Measurements from ENCODE around the gene RBM33. TPM values are rescaled to one million over a fixed set of nuclear protein-coding genes. Genes with fewer than 3 reads are reported as not detected.

The RBM33 gene
- total and polyA plus RNA-seq, 9 of the 15 experiments (the other 6 are each of a cell fraction or from before 2014, with no cell fraction given), result 4.4 to 80.7 (median 27.3) TPM

- TF ChIP-seq POLR2A (conservative IDR thresholded peaks at IDR 0.05), result peak; percentile 21; the same call in 1 of the 2 replicates
- TF ChIP-seq ZNF146 (CRISPR knock-in tag; IDR thresholded peaks at IDR 0.05; ENCODE audit: unreplicated experiment), result peak; percentile 62
- no peak for TF ChIP-seq HOMEZ (CRISPR knock-in tag; IDR thresholded peaks at IDR 0.05)
- Histone ChIP-seq H3K27ac (ENCODE audit: extremely low read depth, low read depth, low read length) (no peak overlapping the region), H3K9me1 (ENCODE audit: control insufficient read depth, insufficient read depth, low read length) (no peaks in the 10 kb centered on the region), H3K4me1 (replicated peaks in 1 of 2; ENCODE audit: control insufficient read depth in 2 of 2, insufficient read depth in 2 of 2, low read length in 2 of 2) (peaks cover 0 to 12% of the 10 kb centered on the region in 2 experiments; a peak in 1 of 5 replicates), H2AFZ (ENCODE audit: low read depth, low read length) (no peak overlapping the region), H3K27me3 (ENCODE audit: control insufficient read depth in 2 of 2, insufficient read depth in 2 of 2, low read length in 2 of 2) (no peaks in the 10 kb centered on the region), H3K36me3 (ENCODE audit: control insufficient read depth, insufficient read depth, low read length) (peaks cover 23% of the 10 kb centered on the region; the same call in 1 of the 3 replicates), H4K20me1 (replicated peaks; ENCODE audit: control insufficient read depth, insufficient read depth, low read length) (no peaks in the 10 kb centered on the region), H3K4me2 (ENCODE audit: insufficient read depth, low read length) (no peak overlapping the region), H3K4me3 (no peak overlapping the region), H3K79me2 (ENCODE audit: control insufficient read depth, insufficient read depth, low read length) (no peaks in the 10 kb centered on the region), H3K9me3 (replicated peaks; ENCODE audit: control insufficient read depth, insufficient read depth, low read depth, low read length) (no peaks in the 10 kb centered on the region), H3K9ac (ENCODE audit: insufficient read depth in 1 of 2, low read depth in 2 of 2, low read length in 2 of 2) (no peak overlapping the region)
- CTCF ChIA-PET (ENCODE audit: low intra/inter-chr PET ratio), result no interaction called here
- BruUV-seq (replicated peaks), result no TSS peak
- POLR2A ChIA-PET, result interaction anchor here (0.6 to 1.2 kb wide), 2 partner anchors 15 to 148 kb away, joined by 3 to 4 read pairs; no protein-coding TSS in a partner anchor
- ATAC-seq, result no peak
- intact Hi-C loops (cut with micrococcal nuclease), result no loop called here
- peak; percentile 51 for FAIRE-seq
- 69% methylated on average over 10 of the region's 10 CpGs for WGBS (ENCODE audit: insufficient coverage, low coverage, missing lambda C conversion rate)
- in situ Hi-C loops (cut with MboI), result no loop called here
- DNase-seq (ENCODE audit: extremely low read depth in 1 of 4, low spot score in 3 of 4), result no peak
Measured at GRCh38 chr7:155785536-155785935, 141.1 kb downstream of the RBM33 start.

GRCh38 chr7:155786491-155786890, 142.0 kb downstream of the RBM33 start:
- Histone ChIP-seq H4K20me1 (replicated peaks; ENCODE audit: control insufficient read depth, insufficient read depth, low read length) (no peaks in the 10 kb centered on the region), H3K4me1 (replicated peaks in 1 of 2; ENCODE audit: control insufficient read depth in 2 of 2, insufficient read depth in 2 of 2, low read length in 2 of 2) (peaks cover 0 to 12% of the 10 kb centered on the region in 2 experiments; a peak in 1 of 5 replicates), H3K79me2 (ENCODE audit: control insufficient read depth, insufficient read depth, low read length) (no peaks in the 10 kb centered on the region), H3K27ac (ENCODE audit: extremely low read depth, low read depth, low read length) (no peak overlapping the region), H3K9me1 (ENCODE audit: control insufficient read depth, insufficient read depth, low read length) (no peaks in the 10 kb centered on the region), H3K9me3 (replicated peaks; ENCODE audit: control insufficient read depth, insufficient read depth, low read depth, low read length) (no peaks in the 10 kb centered on the region), H3K27me3 (ENCODE audit: control insufficient read depth in 2 of 2, insufficient read depth in 2 of 2, low read length in 2 of 2) (no peaks in the 10 kb centered on the region; a peak in 1 of 5 replicates), H2AFZ (ENCODE audit: low read depth, low read length) (no peak overlapping the region), H3K36me3 (ENCODE audit: control insufficient read depth, insufficient read depth, low read length) (peaks cover 14% of the 10 kb centered on the region; the same call in 1 of the 3 replicates), H3K4me2 (ENCODE audit: insufficient read depth, low read length) (no peak overlapping the region), H3K9ac (ENCODE audit: insufficient read depth in 1 of 2, low read depth in 2 of 2, low read length in 2 of 2) (no peak overlapping the region), H3K4me3 (no peak overlapping the region)
- DNase-seq (ENCODE audit: extremely low read depth in 1 of 4, low spot score in 3 of 4) (no peak), ATAC-seq (no peak), FAIRE-seq (no peak)
- BruUV-seq (replicated peaks), result no TSS peak
- intact Hi-C loops (cut with micrococcal nuclease), result no loop called here
- TF ChIP-seq PREB (CRISPR knock-in tag; IDR thresholded peaks at IDR 0.05), result no peak
- no peak for TF ChIP-seq TOE1 (IDR thresholded peaks at IDR 0.05; ENCODE audit: borderline replicate concordance)
- TF ChIP-seq TOE1 (CRISPR knock-in tag; IDR thresholded peaks at IDR 0.05; ENCODE audit: borderline replicate concordance, low read depth), result no peak
- in situ Hi-C loops (cut with MboI), result no loop called here
- 89% methylated on average over 10 of the region's 10 CpGs for WGBS (ENCODE audit: insufficient coverage, low coverage, missing lambda C conversion rate)
- POLR2A ChIA-PET, result no interaction called here
- CTCF ChIA-PET (ENCODE audit: low intra/inter-chr PET ratio), result no interaction called here

Data from K562 (cell line).